HG02798 (cell line): ENCODE results near the gene ZSCAN23.
"Not testable (repeated sequence)": the region's sequence is repeated elsewhere in the genome, so short reads cannot be mapped to it uniquely, and the experiment has no call there.

Experiments used
- ATAC-seq: cut with Tn5 transposase; IDR thresholded peaks from one replicate; pipeline ENCODE4 v1.9.1; 2021; ENCODE audit warnings: mild to moderate bottlenecking; ENCODE audit not compliant: unreplicated experiment, poor library complexity

The ZSCAN23 gene

GRCh38 chr6:28443112-28443773 lies at the start of gene ZSCAN23:
Gene ZSCAN23, minus strand, starts transcription at chr6:28443491. Its CDS starts 7,225 bp downstream, at chr6:28436266.
- peak; percentile 98 for ATAC-seq

GRCh38 chr6:28491984-28492317 lies 48.7 kb upstream of the ZSCAN23 start:
- no peak for ATAC-seq

DNA sequence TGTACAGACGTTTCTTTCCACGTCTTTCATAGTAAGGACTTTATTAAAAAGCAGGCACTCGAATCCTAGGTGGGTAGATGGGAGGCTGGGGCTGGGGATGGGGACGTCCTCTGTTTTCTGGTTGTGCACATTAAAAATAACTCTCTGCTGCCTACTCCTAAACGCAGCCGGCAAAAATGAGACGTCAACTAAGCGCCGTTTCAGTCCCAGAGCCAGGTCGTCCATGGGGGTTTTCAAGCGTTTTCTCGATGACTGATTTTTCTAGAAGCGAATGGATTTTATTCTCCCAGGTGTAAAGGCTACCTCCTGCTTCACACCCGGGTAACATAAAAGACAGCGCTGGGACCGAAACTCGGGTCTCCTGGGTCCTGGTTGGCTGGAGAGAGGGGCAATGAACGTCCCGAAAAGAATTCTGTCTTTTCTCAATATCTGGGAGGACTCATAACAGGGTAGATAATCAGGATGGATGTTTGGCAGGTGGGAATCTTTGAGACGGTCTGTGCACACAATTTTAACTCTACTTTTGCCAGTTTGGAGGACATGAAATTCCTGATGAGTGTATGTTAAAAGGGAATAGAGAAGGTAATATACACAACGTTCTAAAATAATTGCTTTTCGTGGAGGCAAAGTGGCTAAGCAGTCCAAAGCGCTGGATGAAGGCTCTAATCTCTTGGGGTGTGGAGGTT lies 47.1 kb upstream of the ZSCAN23 start:
- peak; percentile 11 for ATAC-seq

DNA sequence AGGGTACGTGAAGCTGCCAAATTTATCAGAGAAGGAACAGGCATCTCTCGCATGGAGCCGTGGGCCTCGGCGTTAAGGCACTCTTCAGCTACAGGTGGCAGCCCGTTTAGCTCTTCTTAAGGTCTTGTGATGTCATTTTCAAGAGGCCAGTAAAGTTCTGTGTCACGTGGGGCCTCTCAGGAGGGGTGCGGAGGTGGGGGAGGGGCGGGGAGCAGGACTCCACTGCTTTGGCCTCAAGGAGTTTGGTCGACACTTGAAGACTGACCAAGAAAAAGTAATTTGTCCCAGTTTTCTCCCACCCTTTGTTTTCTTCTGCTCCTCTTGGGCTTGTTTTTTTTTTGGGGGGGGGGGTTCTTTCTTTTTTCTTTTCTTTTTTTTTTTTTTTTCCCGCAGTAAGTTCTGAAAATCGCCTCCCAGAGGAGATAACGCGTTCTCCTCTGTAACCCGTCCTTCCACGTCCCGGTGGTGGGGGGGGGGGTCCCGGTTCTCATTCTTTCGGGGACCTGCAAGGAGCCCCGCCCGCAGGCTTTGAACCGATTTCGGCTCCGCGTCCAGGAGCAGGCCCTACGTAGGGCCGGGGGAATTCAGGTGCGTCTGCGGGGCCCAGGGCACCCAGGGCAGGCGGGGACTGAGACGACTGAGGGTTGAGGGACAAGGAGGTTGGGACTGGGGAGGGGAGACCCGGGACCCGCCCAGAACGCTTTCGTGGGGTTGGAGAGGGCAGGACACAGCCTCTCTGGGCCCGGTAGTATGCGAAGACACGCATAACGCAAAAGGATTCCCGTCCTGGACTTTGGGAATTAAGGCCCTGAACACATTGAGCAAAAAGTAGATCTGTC lies 46.3 kb upstream of the ZSCAN23 start:
- ATAC-seq: peak; percentile 69

DNA sequence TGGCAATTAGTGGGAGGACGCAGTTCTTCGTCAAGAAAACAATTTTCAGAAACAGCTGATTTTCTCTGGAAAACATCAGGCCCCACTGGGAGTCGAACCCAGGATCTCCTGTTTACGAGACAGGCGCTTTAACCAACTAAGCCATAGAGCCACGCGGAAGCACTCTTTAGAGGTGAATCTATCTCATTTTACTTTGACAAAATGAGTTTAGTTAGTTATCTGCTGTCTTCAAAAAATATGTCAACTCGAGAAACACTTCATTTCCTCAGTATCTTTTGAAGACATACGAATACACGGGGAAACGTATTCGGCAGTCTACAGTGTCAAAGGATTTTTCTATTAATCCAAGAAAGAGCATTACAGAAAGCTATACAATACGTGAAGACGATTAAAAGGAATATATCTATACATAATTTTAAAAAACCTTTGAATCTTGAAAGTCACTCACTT lies 45.6 kb upstream of the ZSCAN23 start:
- ATAC-seq: no peak

GRCh38 chr6:28486988-28487742 lies 43.9 kb upstream of the ZSCAN23 start:
- ATAC-seq: no peak

DNA sequence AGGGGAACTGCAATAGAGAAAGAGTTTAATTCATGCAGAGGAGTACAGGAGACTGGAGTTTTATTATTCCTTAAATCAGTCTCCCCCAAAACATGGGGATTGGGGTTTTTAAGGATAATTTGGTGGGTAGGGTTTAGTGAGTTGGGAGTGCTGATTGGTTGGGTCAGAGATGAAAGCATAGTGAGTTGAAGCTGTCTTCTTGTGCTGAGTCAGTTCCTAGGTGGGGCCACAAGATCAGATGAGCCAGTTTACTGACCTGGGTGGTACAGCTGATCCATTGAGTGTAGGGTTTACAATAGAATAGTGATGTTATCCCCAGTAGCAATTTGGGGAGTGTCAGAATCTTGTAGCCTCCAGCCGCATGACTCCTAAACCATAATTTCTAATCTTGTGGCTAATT lies 43.2 kb upstream of the ZSCAN23 start:
- no peak for ATAC-seq

GRCh38 chr6:28485482-28485881 lies 42.2 kb upstream of the ZSCAN23 start:
- ATAC-seq: no peak

DNA sequence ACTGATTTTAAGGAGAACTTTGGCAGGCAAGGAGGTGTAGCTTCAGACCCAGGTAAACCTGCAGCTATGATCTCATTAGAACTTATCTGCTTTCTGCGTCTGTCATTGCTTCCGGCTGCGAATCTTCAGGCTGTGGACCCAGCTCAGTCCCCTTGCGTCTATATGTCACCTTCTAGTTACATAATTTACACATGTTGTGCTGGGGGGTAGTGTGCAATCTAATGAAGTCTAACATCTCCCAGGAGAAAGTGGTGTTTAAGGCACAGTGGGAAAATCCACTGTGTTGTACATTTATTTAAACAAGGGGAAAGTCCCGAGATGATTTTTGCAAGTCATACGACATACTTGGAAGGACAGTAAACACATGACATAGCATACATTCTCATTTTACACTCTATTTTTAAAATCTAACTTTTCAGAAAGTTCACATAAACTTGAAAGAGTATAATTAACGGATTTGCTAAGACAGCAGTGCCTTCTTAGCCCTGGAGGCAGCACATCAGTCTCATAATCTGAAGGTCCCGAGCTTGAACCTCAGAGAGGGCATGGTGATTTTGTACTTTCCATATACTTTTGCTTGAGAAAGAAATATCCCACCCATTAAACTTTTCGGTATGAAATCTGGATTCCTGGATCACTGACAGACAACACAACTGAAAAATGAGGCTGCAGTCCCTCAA lies 37.1 kb upstream of the ZSCAN23 start:
- no peak for ATAC-seq

DNA sequence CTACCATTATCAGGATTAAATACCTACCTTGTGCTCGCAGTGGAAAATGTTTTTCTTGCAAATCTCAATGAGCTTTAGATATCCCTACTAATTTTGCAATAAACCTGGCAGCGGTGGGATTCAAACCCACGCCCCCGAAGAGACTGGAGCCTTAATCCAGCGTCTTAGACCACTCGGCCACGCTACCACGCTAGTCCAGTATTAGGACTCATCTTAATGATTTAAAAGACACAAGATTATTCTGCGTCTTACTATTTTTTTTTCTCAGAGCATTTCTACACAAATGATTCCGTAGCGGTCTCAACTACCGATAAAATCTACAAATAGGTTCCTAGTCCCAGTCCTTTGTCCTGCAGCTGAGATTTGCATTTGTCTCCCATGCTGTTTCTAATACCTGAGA lies 35.2 kb upstream of the ZSCAN23 start:
- ATAC-seq: no peak

DNA sequence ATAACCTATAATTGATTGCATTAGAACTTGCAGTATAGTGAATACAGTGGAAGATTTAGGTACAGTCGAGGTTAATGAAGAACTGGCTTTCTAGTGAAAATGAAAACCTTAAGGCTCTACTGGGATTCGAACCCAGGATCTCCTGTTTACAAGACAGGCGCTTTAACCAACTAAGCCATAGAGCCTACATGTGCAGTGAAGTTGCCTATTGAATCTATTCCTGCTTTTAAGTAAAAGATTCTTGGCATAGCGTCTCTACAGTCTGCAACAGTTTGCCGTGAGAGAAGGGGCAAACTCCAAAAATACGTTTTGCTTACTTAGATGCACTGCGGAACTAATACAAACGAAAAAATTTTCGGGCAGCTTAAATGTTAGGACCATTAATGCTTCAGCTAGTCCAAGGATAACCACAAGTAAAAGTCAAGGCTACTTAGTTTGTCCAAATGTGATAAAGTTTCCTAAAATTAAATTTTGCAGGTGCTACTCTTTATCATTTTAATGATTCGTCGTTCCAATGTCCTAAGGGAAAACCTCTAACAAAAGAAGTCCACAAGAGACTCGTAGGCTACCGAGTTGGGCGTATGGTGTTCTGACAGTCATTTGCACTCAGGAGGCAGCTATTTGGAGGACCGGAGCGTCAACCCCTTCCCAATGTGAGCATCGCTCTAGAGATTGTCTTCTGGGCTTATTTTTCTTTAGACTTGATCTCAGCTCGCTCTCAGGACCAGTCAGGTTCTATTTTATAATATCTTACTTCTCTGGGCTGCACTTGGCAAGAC lies 31.3 kb upstream of the ZSCAN23 start:
- no peak for ATAC-seq

DNA sequence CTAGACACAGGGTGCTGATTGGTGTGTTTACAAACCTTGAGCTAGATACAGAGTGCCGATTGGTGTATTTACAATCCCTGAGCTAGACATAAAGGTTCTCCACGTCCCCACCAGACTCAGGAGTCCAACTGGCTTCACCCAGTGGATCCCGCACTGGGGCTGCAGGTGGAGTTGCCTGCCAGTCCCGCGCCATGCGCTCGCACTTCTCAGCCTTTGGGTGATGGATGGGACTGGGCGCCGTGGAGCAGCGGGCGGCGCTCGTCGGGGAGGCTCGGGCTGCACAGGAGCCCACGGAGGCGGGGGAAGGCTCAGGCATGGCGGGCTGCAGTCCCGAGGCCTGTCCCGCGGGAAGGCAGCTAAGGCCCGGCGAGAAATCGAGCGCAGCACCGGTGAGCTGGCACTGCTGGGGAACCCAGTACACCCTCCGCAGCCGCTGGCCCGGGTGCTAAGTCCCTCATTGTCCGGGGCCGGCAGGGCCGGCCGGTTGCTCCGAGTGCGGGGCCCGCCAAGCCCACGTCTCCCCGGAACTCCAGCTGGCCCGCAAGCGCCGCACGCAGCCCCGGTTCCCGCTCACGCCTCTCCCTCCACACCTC lies 26.0 kb upstream of the ZSCAN23 start:
- ATAC-seq: not testable (repeated sequence)

DNA sequence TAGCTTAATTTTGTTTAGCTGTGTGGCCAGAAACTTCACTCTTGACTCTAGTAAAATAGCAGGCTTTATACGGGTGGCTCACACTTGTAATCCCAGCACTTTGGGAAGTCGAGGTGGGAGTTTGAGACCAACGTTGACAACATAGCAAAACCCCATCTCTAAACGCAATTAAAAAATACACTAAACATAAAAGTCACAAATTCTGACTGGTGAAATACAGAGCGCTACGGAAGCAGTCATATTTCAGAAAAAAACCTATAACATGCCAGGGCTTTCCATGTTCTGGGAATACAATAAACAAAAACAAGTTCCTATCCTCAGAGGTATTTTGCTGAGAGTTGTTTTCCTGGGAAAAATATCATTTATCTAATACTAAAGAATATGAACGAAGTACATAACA lies 24.8 kb upstream of the ZSCAN23 start:
- no peak for ATAC-seq

DNA sequence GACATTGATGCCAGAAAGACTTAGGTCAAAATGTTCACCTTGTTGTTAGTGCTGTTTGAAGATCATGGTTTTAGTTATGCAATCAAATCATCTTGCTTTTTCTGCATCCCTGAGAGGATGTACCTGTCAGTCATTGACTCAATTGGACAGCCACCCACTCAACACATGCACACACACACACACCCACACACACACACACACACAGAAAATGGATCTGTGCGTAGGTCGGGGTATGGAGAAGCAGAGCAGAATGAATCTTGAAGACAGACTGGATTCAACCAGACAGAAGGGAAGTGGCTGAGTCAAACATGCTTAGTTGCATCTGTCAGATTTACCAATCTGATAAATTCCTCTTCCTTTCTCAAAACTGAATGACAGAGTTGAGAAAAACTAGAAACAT lies 19.1 kb upstream of the ZSCAN23 start:
- ATAC-seq: no peak

GRCh38 chr6:28458568-28458967 lies 15.3 kb upstream of the ZSCAN23 start:
- ATAC-seq: no peak

- no peak for ATAC-seq
Measured at GRCh38 chr6:28449056-28449455, 5.8 kb upstream of the ZSCAN23 start.

DNA sequence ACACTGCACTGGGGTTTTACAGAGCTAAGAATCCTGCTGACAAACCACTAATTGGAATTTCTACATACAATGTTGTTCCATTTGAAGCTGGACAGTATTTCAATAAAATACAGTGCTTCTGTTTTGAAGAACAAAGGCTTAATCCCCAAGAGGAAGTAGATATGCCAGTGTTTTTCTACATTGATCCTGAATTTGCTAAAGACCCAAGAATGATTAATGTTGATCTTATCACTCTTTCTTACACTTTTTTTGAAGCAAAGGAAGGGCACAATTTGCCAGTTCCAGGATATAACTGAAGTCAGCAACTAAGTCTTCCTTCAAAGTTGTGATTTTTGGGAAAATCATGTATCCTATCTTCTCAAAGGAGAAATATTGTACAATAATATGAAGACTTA lies 4.2 kb upstream of the ZSCAN23 start:
- ATAC-seq: not testable (repeated sequence)

- ATAC-seq: no peak
Measured at GRCh38 chr6:28446818-28447511, 3.7 kb upstream of the ZSCAN23 start.
